Activated CD8-positive, alpha-beta memory T cell treated with anti-CD3 and anti-CD28 coated beads for 48 hours (primary cell): Measurements from ENCODE around the gene KCNC4.

ENCODE experiments used
- DNase-seq, 3 experiments: peaks; one replicate each; pipeline ENCODE4 v3.0.0-alpha.2; 2020; ENCODE audit warnings: low read depth in 2 of 3, low spot score in 2 of 3

Gene KCNC4

GRCh38 chr1:110188035-110188618 lies 22.0 kb upstream of the KCNC4 start:
- no peak for DNase-seq

DNA sequence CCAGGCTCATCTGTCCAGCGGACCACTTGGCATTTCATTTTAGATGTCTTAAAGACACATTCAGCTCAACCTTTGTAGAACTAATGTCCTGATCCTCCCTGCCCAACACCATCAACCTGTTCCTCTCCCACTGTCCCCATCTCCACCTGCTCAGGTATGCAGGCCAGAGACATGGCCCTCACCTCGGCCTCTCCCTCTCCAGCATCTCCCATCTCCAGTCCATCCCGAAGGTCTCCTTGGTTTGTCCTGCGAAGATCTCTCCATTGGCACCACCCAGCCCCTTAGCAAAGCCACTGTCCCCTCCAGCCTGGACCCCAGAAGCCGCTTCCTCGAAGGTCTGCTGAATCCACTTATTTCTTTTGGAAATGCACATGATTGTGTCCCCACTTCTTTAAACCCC lies 20.9 kb upstream of the KCNC4 start:
- DNase-seq, result no peak

DNA sequence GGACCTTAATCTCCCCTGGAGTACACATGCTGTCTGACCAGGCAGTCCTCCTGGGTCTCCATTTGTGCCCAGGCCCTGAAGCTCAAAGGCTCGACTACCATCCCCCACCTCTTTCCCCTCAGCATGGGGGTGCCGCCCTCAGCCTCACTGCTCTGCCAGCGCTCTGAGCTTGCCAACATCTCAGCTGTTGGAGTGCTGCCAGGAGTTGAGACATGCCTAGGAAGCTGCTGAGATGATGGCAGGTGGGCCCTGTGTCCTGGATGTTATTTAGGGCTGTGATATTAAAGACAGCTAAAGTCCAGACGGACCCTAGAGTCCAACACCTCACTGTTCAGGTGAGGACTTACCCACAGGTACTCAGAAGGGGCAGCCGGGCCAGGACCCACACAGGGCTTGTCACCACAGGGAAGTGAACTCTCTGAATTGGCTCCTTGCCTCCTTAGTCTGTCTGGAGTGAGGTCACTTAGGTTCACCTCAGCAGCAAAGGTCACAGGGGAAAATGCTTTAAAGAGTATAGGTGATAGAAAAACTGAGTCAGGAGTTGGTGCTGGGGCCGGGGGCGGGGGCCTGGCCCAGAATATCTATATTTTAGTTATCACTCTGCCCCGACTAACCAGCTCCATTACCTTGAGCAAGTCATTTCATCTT lies 19.7 kb upstream of the KCNC4 start:
- DNase-seq, result no peak

DNA sequence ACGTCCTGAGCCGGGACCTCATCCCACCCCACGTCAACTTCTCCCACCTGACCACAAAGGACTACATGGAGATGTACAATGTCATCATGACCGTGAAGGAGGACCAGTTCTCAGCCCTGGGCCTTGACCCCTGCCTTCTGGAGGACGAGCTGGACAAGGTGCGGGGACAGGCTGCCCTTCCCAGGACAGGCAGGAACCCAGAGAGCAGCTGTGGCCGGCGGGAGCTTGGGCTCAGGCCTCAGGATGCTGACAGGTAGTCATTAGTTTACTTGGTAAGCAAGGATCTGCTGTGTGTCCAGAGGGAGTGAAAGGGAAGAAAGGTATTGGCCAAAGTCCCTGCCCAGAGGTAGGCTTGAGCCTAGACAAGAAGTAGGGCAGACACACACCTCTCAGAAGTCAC lies 17.6 kb upstream of the KCNC4 start:
- DNase-seq, result no peak

DNA sequence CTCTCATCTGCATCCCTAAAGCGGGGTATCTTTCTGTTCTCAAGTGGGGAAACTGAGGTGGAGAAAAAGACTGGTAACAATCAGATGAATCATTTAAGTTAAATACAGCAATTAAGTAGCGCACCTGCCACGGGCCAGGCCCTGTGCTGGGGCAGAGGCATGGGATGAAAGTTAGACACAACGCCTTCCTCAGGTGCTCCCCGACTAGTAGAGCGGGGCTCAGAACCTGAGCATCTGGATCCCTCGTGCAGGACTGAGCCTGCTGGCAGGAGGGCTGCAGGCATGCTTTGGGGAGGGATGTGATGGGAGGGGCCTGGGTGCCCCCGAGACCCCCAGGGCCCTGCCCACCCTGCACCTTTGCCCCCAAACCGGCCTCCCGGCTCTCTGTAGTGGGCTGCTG lies 14.9 kb upstream of the KCNC4 start:
- no peak for DNase-seq

DNA sequence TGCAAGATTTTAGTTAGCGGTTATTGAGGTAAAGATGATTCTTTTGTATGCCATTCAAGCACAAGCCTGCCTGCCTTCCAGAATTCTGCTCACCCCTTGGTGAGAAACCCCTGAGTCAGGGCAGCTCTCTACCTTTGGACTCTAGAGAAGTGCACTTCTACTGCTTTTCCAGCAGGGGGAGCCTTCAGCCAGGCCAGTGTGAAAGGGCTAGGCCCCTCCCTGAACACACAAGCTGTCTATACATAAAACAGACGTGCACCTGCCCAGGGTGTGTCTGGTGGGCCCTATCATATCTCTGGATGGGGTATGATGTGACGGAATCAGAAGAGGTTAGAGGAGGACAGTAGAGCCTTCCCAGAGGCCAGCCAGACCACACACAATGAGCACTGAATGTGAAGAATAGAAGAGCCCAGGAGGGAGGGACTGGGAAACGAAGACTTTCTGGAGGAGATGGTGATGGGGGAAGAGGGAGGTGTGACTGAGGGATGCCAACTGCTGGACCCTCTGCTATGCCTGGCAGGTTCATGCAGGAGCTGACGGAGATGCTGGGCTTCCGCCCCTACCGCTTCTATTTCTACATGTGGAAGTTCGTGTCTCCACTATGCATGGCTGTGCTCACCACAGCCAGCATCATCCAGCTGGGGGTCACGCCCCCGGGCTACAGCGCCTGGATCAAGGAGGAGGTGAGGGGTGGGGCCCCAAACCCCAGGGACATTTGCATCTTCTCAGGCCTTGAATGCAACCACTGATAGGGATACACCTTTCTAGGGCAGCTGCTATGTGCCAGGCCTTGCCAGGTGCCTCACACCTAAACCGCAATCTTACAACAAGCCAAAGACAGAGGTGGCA lies 13.0 kb upstream of the KCNC4 start:
- DNase-seq, result no peak

DNA sequence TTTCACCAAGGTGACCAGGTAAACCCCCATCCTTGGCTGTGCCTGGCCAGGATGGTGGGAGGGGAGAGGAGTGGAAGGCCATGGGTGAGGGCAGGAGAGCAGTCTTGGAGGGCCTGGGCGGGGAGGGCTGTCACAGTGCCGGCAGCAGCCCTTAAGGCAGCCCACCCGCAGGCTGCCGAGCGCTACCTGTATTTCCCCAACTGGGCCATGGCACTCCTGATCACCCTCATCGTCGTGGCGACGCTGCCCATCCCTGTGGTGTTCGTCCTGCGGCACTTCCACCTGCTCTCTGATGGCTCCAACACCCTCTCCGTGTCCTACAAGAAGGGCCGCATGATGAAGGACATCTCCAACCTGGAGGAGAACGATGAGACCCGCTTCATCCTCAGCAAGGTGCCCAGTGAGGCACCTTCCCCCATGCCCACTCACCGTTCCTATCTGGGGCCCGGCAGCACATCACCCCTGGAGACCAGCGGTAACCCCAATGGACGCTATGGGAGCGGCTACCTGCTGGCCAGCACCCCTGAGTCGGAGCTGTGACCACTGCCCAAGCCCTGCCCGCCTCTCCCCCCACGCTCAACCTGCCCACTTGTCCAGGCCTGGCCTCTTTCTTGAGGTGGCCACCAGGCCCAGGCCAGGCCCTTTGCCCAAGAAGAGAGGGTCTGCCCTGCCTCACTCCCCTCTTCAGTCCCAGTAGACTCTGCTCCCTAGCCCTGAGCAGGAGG lies 12.0 kb upstream of the KCNC4 start:
- no peak for DNase-seq

DNA sequence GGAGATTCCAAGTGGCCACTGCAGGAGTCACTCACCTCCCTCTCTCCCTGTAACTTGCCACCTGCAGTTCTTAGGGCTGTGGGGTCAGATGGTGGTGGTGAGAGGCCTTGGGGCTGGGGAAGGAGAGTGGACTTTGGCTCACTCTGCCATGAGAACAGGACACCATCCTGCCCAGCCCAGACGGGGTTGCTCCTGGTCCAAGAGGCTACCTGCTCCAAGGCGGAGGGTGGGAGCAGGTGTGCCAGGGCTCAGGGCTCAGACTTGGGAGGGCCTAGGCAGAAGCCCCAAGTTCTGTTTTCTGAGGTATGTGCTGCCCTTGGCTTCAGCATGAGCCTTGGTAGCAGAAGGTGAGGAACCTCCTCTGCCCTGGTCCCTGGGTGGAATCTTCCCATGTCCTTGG lies 11.4 kb upstream of the KCNC4 start:
- no peak for DNase-seq

- DNase-seq, result no peak
Measured at GRCh38 chr1:110200190-110200589, 9.9 kb upstream of the KCNC4 start.

- no peak for DNase-seq
Measured at GRCh38 chr1:110200666-110201065, 9.4 kb upstream of the KCNC4 start.

- no peak for DNase-seq
Measured at GRCh38 chr1:110201157-110201825, 8.8 kb upstream of the KCNC4 start.

DNA sequence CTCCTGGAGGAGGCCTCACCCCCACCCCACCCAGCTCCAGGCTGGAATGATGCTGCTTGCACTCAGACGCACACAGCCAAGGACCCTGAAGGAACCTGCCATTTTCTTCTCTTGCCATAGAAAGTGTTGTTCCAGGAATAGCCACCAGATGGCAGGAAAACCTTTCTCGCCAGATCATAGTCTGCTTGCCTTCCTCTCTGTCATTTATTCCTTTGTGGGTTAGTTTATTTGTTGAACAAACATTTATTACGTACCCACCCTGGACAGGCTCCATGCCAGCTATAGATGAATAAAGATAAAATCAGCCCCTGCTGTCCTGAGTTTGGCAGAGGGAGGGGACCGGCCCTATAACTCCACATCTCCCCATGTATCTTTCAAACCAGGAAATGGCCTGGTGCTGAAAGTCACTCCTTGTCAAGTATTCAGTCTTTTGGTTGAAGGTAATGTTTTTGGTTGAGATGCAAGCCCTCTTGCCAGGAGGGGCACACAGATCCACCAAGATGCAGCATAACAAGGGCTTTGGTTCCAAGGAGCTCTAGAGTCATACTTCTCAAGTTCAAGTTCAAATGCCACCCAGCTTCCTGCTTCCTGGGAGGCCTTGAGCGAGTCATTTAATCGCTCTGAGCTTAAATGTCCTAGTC lies 7.0 kb upstream of the KCNC4 start:
- peak in 1 of 3 experiments; percentile 58 for DNase-seq

- no peak for DNase-seq
Measured at GRCh38 chr1:110205156-110205555, 5.0 kb upstream of the KCNC4 start.

DNA sequence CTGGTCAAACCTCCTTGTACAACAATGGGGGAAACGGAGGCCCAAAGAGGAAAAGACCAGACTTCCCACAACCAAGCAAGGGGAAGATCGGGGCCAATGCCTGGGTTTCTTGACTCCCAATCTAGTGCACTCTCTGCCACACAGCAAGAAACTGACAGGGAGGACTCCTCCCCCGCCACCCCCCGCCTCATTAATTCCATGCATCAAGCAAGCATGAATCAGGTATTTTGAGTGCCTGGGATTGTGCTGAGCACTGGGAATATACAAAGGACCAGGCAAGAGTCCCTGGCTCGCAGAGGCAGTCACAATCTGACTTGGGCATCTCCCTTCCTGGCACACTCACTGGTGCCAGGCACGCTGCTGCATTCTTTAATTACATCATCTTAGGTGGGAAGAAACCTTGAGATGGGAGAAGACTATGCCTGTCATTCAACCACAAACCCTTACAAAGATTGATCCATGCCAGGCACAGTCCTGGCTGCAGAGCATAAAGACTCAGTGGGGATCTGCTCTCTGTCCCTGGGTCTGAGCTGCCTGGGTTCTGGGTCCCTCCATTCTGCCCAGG lies 4.4 kb upstream of the KCNC4 start:
- no peak for DNase-seq

DNA sequence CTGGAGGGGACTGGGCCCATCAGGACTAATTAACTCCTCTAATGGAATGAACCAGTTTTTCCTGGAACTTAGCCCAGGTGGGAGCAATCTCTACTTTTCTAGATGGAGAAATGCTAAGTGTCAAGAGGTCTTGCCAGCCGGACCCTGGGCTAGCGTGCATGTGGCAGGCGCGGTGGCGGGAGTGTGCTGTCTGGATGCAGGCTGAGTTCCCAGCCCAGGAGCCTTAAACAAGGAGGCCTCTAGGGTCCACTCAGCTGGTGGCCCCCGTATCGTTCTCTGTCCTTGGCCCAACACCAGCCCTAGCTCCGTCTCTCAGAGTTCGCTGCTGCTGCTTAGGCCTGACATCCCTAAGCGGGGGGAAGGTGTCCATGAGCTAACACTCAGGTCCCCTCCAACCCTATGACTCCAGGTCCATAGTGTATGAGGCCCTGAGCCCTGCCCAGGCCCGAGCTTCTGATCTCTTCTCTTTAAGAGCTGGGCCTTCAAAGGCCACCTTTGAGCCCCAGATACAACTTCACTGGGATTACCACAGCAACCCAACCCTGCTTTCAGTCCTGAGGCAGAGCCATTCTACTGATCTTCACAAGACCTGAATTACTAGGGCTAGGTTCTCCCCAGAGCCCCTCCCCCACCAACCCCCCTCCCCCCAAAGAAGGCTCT lies 3.7 kb upstream of the KCNC4 start:
- DNase-seq, result no peak

DNA sequence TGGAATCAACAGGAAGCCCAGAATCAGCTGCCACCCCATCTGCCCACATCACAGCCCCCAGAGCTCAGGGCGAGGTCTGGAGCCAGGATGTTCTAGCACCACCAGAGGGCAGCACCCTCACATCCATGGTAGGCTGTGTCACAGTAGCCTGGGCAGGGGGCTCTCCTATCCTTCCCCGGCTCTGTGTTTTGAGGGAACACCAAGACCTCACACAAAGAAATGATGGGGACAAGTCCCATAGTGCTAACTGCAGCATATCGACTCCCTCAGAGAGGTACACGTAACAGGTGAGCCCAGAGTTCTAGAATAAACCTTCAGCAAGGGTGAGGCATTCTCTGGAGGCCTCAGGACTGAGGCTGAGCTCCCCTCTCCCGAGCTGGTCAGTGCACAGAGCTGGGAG lies 2.3 kb upstream of the KCNC4 start:
- peak; percentile 39 to 56 (median 50) for DNase-seq

GRCh38 chr1:110208916-110209645 lies 1.0 kb upstream of the KCNC4 start:
- no peak for DNase-seq

GRCh38 chr1:110210604-110211495 lies 736 bp downstream of the KCNC4 start:
- DNase-seq, result peak; percentile 20 to 37 (median 23)
